Endodermal cell (in vitro differentiated cells): Measurements from ENCODE around the gene PRSS57. TPM values are rescaled to one million over a fixed set of nuclear protein-coding genes. Genes with fewer than 3 reads are reported as not detected.

Experiments
- DNase-seq: peaks from one replicate; pipeline ENCODE4 v3.0.0-alpha.2; 2017
- H3K27ac ChIP-seq: 2 replicates; pipeline ENCODE4 v1.5.1; 2013; ENCODE audit warnings: mild to moderate bottlenecking, low read depth, low read length, moderate library complexity
- H3K27me3 ChIP-seq: 2 replicates; pipeline ENCODE4 v1.6.1; 2013; ENCODE audit warnings: mild to moderate bottlenecking, low read length, moderate library complexity; ENCODE audit not compliant: insufficient read depth, control insufficient read depth, poor library complexity, severe bottlenecking
- H3K36me3 ChIP-seq: 2 replicates; pipeline ENCODE4 v1.7.0; 2013; ENCODE audit warnings: mild to moderate bottlenecking, low read length, moderate library complexity; ENCODE audit not compliant: control insufficient read depth, insufficient read depth
- H3K4me1 ChIP-seq: one replicate; pipeline ENCODE4 v1.7.0; 2013; ENCODE audit warnings: low read length; ENCODE audit not compliant: control insufficient read depth, insufficient read depth
- H3K4me3 ChIP-seq: 2 replicates; pipeline ENCODE4 v1.5.1; 2013; ENCODE audit warnings: mild to moderate bottlenecking, low read length, moderate library complexity
- H3K9ac ChIP-seq: 2 replicates; pipeline ENCODE4 v1.6.1; 2013; ENCODE audit warnings: mild to moderate bottlenecking, low read length, moderate library complexity; ENCODE audit not compliant: poor library complexity, severe bottlenecking; ENCODE audit errors: extremely low read depth
- H3K9me3 ChIP-seq: 2 replicates; pipeline ENCODE4 v1.6.1; 2013; ENCODE audit warnings: mild to moderate bottlenecking, low read length, moderate library complexity; ENCODE audit not compliant: control insufficient read depth
- H3K27ac Mint-ChIP-seq: 2 replicates; pipeline ENCODE4 v1.8.0; 2020; ENCODE audit warnings: mixed read lengths
- H3K27me3 Mint-ChIP-seq: 2 replicates; pipeline ENCODE4 v1.8.0; 2021; ENCODE audit warnings: mild to moderate bottlenecking, mixed read lengths; ENCODE audit not compliant: insufficient read depth
- H3K36me3 Mint-ChIP-seq: 2 replicates; pipeline ENCODE4 v1.8.0; 2020; ENCODE audit warnings: low read depth, mixed read lengths
- H3K4me1 Mint-ChIP-seq: 2 replicates; pipeline ENCODE4 v1.8.0; 2020; ENCODE audit warnings: mixed read lengths
- H3K4me3 Mint-ChIP-seq: 2 replicates; pipeline ENCODE4 v1.8.0; 2020; ENCODE audit warnings: mild to moderate bottlenecking, moderate library complexity, mixed read lengths
- H3K9me3 Mint-ChIP-seq: 2 replicates; pipeline ENCODE4 v1.8.0; 2020; ENCODE audit warnings: mild to moderate bottlenecking, mixed read lengths
- CTCF ChIP-seq: fragments of 200-600 bp; sonication (generic); conservative IDR thresholded peaks from 2 replicates; pipeline ENCODE4 v1.5.0; 2021; ENCODE audit warnings: antibody characterized with exemption, mild to moderate bottlenecking
- WGBS, 2 experiments: methylation state at CpG; one replicate each; pipeline versions ENCODE4 v1.1.5 to v1.1.7; 2013; ENCODE audit warnings: missing lambda C conversion rate in 2 of 2, mixed read lengths in 1 of 2; ENCODE audit not compliant: insufficient coverage in 1 of 2, insufficient read length in 1 of 2; 5-methylcytosine and 5-hydroxymethylcytosine counted together
- total RNA-seq, 2 donors: library from RNA; stranded (reverse); fragmentation: NEBNext Ultra II Directional in 1 of 2; extraction: Animal tissue kit (Norgen Biotek cat#: 25700) in 1 of 2; gene quantifications; 2 replicates in 1 of 2; 3 replicates in 1 of 2; pipeline ENCODE4 v1.2.1, GENCODE V29; 2021

Gene PRSS57
- total RNA-seq, 2 donors from 2014 or later = not detected

DNA sequence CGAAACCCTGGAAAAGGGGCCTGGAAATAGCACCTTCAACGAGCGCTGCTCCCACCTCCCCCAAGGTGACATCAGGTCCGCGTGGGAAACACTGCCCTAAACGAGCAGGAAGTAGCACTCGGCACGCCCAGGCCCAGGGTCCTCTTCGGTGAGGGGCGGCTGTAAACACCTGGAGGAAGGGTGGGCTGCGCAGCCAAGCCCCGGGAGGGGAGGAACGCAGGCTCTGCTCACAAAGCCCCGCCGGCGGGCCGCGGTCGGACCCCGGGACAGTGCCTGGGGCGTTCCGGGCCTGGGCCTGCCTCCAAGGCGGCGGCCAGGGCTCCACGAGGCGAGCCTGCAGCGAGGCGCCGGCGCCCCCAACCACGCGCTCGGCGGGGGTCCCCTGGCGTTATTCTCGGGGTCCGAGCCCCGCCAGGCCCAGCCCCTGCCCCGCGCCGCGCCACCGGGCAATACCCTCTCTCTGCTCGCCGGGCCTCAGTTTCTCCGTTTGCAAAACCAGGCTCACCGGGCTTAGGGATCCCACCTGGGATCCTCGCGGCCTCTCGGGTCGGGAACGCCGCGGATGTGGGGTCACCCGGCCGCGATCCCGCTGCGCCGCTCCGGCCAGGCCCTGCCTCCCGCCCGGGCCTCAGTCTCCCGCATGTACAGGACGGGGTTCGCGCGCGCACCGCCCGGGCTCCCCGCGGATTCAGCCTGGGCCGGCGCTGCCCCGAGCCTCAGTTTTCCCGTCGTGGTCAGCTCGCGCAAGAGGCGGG is 32.9 kb downstream of the PRSS57 start:
- H3K9ac ChIP-seq = peak overlapping the region; percentile 80
- peak; percentile 74 for DNase-seq
- Mint-ChIP-seq H3K9me3 (peaks cover 13% of the 10 kb centered on the region), H3K36me3 (no peaks in the 10 kb centered on the region), H3K4me1 (peaks cover 17% of the 10 kb centered on the region), H3K27me3 (peaks cover 13% of the 10 kb centered on the region), H3K27ac (peak overlapping the region; percentile 90), H3K4me3 (peak overlapping the region; percentile 68)
- no peaks in the 10 kb centered on the region for H3K36me3 ChIP-seq
- peak overlapping the region; percentile 66 for H3K27ac ChIP-seq
- H3K27me3 ChIP-seq = no peaks in the 10 kb centered on the region
- H3K4me3 ChIP-seq = peak overlapping the region; percentile 89
- no peaks in the 10 kb centered on the region for H3K4me1 ChIP-seq
- 1% methylated on average over 60 to 81 of the region's 81 CpGs for WGBS, 2 experiments
- H3K9me3 ChIP-seq = no peaks in the 10 kb centered on the region
- no peak for TF ChIP-seq CTCF

GRCh38 chr19:661427-662196 is 33.6 kb downstream of the PRSS57 start:
- Mint-ChIP-seq H3K27me3 (peaks cover 8% of the 10 kb centered on the region), H3K9me3 (peaks cover 8% of the 10 kb centered on the region), H3K27ac (peak overlapping the region; percentile 90), H3K36me3 (no peaks in the 10 kb centered on the region), H3K4me3 (peak overlapping the region; percentile 68), H3K4me1 (peaks cover 17% of the 10 kb centered on the region)
- peak overlapping the region; percentile 89 for H3K4me3 ChIP-seq
- H3K9ac ChIP-seq = peak overlapping the region; percentile 80
- TF ChIP-seq CTCF = no peak
- DNase-seq = peak; percentile 49
- WGBS, 2 experiments = 51 to 55% methylated on average over 21 to 31 of the region's 31 CpGs
- no peaks in the 10 kb centered on the region for H3K36me3 ChIP-seq
- no peaks in the 10 kb centered on the region for H3K4me1 ChIP-seq
- no peaks in the 10 kb centered on the region for H3K27me3 ChIP-seq
- H3K27ac ChIP-seq = no peak overlapping the region
- no peaks in the 10 kb centered on the region for H3K9me3 ChIP-seq

- peak; percentile 44 for DNase-seq
- H3K4me3 Mint-ChIP-seq = peak overlapping the region; percentile 68
- Histone ChIP-seq H3K27ac (no peak overlapping the region), H3K27me3 (no peaks in the 10 kb centered on the region), H3K4me1 (no peaks in the 10 kb centered on the region), H3K9ac (peak overlapping the region; percentile 80), H3K36me3 (no peaks in the 10 kb centered on the region), H3K9me3 (no peaks in the 10 kb centered on the region), H3K4me3 (peak overlapping the region; percentile 89)
- peaks cover 7% of the 10 kb centered on the region for H3K9me3 Mint-ChIP-seq
- no peak for TF ChIP-seq CTCF
- H3K4me1 Mint-ChIP-seq = peaks cover 17% of the 10 kb centered on the region
- H3K36me3 Mint-ChIP-seq = no peaks in the 10 kb centered on the region
- peak overlapping the region; percentile 90 for H3K27ac Mint-ChIP-seq
- H3K27me3 Mint-ChIP-seq = peaks cover 8% of the 10 kb centered on the region
- 85 to 87% methylated on average over 10 to 20 of the region's 20 CpGs for WGBS, 2 experiments
These were observed 34.3 kb downstream of the PRSS57 start for GRCh38 chr19:660793-661426.
